HG03025 (cell line): ENCODE results near the gene VASN.

Experiments
- ATAC-seq: cut with Tn5 transposase; IDR thresholded peaks from one replicate; pipeline ENCODE4 v1.9.1; 2021; ENCODE audit warnings: mild to moderate bottlenecking, moderate library complexity; ENCODE audit not compliant: unreplicated experiment, low FRiP score

VASN gene

GRCh38 chr16:4351880-4352279, 19.8 kb upstream of the VASN start:
- no peak for ATAC-seq

DNA sequence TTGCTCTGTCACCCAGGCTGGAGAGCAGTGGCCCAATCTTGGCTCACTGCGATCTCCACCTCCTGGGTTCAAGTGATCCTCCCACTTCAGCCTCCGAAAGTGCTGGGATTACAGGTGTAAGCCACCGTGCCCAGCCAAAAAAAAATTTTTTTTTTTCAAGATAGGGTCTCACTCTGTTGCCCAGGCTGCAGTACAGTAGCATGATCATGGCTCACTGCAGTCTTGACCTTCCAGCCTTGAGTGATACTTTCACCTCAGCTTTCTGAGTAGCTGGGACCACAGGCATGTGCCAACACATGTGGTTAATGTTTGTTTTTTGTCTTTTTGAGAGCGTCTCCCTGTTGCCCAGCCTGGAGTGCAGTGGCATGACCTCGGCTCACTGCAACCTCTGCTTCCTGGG, 18.8 kb upstream of the VASN start:
- no peak for ATAC-seq

GRCh38 chr16:4353675-4354074, 18.0 kb upstream of the VASN start:
- ATAC-seq: no peak

- ATAC-seq: no peak
Observed at GRCh38 chr16:4354512-4355409, 16.9 kb upstream of the VASN start.

- ATAC-seq: no peak
Observed at GRCh38 chr16:4356820-4357219, 14.8 kb upstream of the VASN start.

- ATAC-seq: no peak
Observed at GRCh38 chr16:4358236-4358635, 13.4 kb upstream of the VASN start.

DNA sequence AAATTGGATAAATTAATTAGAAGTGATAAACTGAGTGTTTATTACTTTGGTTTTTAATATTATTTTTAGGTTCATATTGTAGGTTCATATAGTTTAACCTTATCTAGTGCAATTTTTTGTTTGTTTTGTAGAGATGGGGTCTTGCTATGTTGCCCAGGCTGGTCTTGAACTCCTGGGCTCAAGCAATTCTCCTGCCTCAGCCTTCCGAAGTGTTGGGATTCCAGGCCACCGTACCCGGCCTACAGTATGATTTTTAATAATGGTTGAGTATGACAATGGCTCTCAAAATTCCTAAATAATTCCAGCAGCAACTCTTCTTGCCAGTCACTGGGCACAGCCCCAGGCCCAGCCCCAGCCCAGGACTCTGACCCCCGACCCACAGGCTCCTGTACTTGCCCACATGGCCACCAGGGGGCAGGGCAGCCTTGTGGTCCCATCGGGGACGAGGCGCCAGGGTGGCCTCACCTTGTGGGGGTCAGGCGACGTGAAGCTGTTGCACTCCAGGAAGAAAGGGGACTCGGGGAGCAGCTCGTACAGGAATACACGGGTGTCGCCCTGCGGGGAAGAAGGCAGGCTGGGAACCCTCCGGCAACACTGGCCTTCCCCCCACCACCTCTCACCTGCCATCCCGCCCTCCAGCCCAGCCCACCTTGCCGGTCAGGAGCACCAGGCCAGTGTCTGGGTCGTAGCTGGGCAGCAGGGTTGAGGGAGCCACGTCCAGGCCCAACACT, 12.7 kb upstream of the VASN start:
- no peak for ATAC-seq

GRCh38 chr16:4359914-4360313, 11.7 kb upstream of the VASN start:
- no peak for ATAC-seq

DNA sequence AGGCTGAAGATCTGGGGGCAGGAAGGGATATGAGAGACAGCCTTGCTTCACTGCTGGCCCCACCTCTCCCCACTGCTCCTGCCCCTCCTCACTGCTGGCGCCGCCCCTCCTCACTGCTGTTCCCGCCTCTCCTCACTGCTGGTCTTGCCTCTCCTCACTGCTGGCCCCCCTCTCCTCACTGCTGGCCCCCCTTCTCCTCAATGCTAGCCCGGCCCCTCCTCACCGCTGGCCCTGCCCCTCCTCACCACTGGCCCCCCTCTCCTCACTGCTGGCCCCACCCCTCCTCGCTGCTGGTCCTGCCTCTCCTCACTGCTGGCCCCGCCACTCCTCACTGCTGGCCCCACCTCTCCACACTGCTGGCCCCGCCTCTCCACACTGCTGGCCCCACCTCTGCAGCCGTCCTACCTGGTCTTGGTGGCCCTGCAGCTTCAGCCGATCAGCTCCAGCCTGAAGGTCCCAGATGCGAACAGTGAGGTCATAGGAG, 11.1 kb upstream of the VASN start:
- ATAC-seq: no peak

DNA sequence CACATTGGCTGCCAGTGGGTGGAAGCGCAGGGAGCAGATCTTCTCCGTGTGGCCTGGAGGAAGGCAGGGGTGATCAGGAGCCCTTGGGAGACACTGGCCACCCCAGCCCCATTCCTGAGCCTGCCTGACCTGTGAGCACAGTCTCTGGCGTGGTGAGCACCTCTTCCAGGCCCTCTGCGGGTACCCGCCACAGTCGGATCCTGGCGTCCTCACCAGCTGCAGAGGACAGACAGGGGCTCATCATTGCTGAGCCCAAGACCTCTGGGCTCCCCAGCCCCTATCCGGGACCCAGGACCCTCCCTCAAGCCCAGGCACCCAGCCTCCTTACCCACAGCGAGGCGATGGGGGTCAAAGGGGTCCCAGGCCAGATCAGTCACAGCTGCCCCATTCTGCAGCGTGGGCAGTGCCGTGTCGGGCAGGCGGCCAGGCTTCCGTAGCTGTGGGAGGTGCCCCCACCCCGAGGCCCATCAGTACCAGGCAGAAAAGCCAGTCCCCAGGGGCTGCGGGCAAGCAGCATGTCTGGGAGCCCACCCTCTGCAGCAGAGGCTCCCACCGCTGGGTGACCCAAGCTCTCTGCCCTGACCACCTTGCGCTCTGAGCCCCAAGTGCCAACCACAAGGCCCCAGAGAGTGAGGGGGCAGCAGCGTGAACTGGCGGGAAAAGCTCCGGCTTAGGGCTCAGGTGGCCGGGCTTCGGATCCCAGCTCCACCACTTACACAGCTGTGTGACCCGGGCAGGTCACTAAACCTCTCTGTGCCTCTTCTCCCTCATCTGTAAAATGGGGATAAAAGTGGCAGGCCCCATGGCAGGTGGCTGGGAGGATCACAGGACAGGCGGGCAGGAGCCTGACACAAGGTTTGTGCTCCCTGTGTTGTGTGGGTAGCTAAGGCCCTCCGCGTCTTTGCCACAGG, 10.4 kb upstream of the VASN start:
- ATAC-seq: no peak

- no peak for ATAC-seq
Observed at GRCh38 chr16:4361944-4362311, 9.7 kb upstream of the VASN start.

GRCh38 chr16:4362476-4363135, 9.0 kb upstream of the VASN start:
- ATAC-seq: no peak

GRCh38 chr16:4364196-4365013, 7.2 kb upstream of the VASN start:
- ATAC-seq: no peak

DNA sequence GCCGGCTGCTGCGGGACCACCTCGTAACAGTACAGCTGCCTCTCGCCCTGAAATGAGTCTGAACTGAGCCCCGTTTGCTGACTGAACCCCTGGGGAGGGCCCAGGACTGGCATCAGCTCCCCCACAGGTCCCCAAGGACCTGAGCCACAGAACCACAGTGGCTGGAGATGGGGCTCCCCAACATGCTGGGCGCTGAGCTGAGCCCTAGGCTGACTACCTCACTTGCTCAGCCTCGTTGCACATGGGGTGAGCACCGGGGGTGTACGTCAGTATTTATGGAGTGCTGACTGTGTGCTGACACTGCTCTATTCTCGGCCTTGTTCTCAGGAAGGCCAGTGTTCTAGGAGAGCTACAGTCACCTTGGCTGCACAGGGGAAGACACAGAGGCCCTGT, 6.6 kb upstream of the VASN start:
- no peak for ATAC-seq

GRCh38 chr16:4365615-4366014, 6.0 kb upstream of the VASN start:
- ATAC-seq: no peak

DNA sequence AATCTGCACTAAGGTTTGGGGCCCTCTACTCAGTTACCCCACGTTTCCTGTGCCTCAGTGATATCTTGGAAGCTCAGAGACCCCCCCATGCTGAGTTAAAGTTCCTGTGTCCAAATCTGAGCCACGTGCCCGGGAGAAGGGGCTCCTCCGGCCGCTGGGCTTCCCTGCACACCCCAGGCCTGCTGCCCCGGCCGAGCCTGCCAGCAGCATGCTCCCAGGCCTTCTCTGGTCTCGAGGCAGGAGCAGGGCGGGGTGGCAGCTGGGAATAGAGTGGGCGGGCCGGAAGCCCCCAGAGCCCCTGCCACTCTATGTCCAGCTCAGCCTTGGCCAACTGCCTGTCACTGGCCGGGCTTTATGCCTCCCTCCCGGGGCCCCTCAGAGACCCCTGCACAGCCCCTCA, 5.6 kb upstream of the VASN start:
- ATAC-seq: no peak

GRCh38 chr16:4367393-4367856, 4.2 kb upstream of the VASN start:
- ATAC-seq: no peak

DNA sequence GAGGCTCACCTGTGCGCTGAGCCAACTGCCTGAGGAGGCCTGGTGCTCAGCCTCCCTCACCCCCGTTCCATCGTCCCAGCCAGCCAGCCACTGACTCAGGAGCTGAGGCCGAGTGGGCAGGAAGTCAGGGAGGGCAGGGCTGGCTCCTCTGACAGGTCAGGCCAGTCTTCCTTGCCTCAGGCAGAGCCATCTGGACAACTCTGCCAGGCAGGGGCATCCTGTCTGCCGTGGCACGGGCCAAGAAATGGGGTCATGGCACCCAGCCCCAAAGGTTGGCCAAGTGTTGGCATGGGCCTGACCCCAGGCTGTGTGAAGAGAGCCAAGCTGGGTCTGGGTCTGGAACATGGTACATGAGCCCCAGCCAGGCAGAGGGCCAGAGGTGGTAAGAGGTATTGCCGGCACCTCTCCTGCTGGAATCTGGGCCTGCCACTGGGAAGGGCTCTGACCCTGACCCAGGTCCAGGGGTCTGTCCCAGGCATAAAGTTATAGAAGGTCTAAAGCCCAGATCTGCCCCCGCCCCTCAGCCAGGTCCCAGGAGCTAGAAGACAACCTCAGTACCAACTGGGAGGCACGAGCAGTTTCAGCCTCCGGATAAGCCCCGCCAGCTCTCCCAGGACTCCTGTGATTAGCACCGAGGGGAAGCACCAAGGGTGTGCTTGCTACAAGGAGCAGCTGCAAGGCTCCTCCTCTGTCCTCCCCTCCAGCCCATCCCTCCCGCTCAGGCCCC, 2.5 kb upstream of the VASN start:
- no peak for ATAC-seq

DNA sequence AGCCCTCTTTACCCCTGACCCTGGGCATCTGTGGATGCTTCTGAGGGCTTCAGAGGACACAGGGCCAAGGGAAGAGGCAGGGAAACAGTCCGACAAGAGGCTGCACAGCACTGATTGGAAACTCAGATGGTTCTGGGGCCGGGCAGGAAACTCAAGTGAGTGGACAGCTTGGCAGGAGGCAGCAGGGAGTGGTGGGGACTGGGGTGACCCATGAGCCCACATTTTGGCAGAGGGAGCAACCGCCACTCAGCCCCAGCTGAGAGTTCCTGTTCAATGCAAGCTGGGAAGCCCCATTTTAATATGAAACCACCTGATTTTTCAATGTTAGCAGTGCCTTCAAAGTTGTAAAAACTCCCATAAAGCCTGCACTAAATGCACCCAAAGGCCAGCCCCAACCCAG, 1.5 kb upstream of the VASN start:
- no peak for ATAC-seq
